Endothelial cell of umbilical vein (primary cell): ENCODE data around the gene ADCY9.

ENCODE experiments used
- CTCF ChIP-seq, 2 donors: IDR thresholded peaks; 1 replicate in 1 of 2; 2 replicates in 1 of 2; pipeline ENCODE4 v1.5.1; 2011; ENCODE audit warnings: low read length in 2 of 2, mild to moderate bottlenecking in 2 of 2, moderate library complexity in 2 of 2, control low read depth in 1 of 2, inconsistent platforms in 1 of 2, low read depth in 1 of 2; ENCODE audit not compliant: insufficient read depth in 1 of 2; ENCODE audit errors: extremely low read depth in 1 of 2
- MAX ChIP-seq: IDR thresholded peaks from 2 replicates; pipeline ENCODE4 v1.6.1; 2011; ENCODE audit not compliant: insufficient read depth, insufficient read length
- POLR2A ChIP-seq: IDR thresholded peaks from 2 replicates; pipeline ENCODE4 v1.6.1; 2012; ENCODE audit warnings: low read depth, mild to moderate bottlenecking, control low read depth, low read length

- TF ChIP-seq CTCF (IDR thresholded peaks at IDR 0.05; ENCODE audit: extremely low read depth in 1 of 2, insufficient read depth in 1 of 2, low read depth in 1 of 2, low read length in 2 of 2) (no peak), POLR2A (no peak), MAX (no peak)
These were observed 22.0 kb downstream of the ADCY9 start for GRCh38 chr16:4094127-4094773.
